Measurements from ENCODE around the gene RAB17. TPM values are rescaled to one million over a fixed set of nuclear protein-coding genes. Genes with fewer than 3 reads are reported as not detected.

The RAB17 gene
- polyA plus RNA-seq, 3 donors = 10.4 to 14.9 (median 13.1) TPM

Other genes with a start within 250 kb of the RAB17 start
- 100 to 1,000 TPM; 223 to 239 (median 227) TPM for gene COL6A3, start 176.6 kb downstream of the RAB17 start, polyA plus RNA-seq (ENCODE audit: insufficient read length in 3 of 3)
- gene MLPH, start 103.5 kb downstream of the RAB17 start, polyA plus RNA-seq (ENCODE audit: insufficient read length in 3 of 3) = 1 to 10 TPM; 1.1 to 2.6 (median 1.5) TPM
- gene PRLH, start 24.2 kb downstream of the RAB17 start, polyA plus RNA-seq (ENCODE audit: insufficient read length in 3 of 3) = not detected
- gene LRRFIP1, start 36.9 kb upstream of the RAB17 start, polyA plus RNA-seq (ENCODE audit: insufficient read length in 3 of 3) = 10 to 100 TPM; 90.4 to 97.6 (median 93.6) TPM
- under 1 TPM; 0.29 to 0.51 (median 0.50) TPM for gene RBM44, start 208.0 kb upstream of the RAB17 start, polyA plus RNA-seq (ENCODE audit: insufficient read length in 3 of 3)